GM19395 (cell line): ENCODE data around the gene DYRK3.

Experiments
- ATAC-seq: cut with Tn5 transposase; IDR thresholded peaks from one replicate; pipeline ENCODE4 v1.9.1; 2021; ENCODE audit warnings: mild to moderate bottlenecking, moderate library complexity; ENCODE audit not compliant: unreplicated experiment

Gene DYRK3

DNA sequence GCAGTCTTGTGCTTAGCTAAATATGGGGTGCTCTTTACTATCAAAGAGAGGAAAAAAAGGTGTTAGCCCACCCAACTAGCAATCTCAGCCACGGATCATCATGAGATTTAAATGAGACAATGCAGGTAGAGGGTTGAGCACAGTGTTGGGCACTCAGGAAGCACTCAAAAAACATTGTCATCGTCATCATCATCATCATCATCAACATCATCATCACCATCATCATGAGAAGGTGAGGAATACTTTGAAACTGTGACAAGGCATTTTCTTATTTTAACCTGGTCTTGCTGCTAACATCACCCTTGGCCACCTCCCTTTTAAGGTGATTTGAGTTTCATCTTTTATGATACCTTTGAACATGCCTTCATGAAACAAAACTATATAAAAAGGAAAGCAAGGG, 46.0 kb downstream of the DYRK3 start:
- ATAC-seq: no peak

DNA sequence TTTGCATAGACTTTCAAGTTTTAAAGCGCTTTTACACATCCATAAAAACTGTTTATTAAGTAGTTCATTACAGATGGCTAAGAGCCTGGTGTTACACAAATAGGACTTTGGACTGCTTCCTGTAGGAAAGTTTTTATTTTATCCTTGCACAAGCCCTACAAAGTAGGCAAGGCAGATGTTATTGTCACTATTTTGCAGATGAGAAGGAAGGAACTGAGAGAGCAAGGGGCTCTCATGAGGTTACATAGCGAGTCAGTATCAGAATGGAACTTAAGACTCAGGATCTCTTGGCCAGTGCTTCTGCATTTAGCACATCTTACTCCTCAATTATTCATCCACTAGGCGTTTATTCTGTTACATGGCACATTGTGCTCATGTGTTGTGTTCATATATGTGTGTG, 46.8 kb downstream of the DYRK3 start:
- no peak for ATAC-seq

DNA sequence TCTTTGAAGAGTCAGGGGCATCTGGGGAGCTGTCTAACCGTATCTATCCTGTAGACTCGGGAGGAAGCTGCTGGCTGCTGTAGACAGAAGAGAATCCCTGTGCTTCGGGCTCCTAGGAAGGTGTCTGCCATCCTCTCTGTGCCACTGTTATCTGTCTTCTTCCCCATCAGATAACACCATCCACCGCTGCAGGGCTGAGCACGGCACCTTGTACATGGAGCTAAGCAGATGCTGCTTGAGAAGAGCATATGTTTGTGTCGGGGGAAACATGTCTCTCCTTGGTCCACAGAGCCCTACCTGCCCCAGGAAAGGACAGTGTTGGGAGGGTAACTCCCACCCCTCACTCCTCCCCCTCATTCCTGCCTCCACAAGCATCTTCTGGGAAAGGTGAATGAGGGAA, 48.0 kb downstream of the DYRK3 start:
- no peak for ATAC-seq

DNA sequence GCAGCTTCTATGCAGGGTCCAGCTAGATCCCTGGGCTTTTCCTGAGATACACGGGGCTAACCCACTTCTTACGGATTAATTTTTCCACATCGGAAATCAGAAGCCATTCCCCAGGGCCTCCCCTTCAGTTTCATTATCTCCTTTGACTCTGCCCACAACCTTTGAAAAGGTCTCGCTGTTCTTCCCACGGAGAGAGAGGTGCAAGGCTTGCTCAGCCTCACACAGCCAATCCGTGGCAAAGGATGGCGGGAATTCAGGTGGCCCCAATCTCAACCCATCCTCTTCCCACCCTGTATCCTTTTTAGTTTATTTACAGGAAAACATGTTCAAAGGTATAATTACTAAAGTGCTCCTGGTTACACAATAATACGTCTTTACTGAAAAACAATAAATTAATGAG, 48.7 kb downstream of the DYRK3 start:
- no peak for ATAC-seq

DNA sequence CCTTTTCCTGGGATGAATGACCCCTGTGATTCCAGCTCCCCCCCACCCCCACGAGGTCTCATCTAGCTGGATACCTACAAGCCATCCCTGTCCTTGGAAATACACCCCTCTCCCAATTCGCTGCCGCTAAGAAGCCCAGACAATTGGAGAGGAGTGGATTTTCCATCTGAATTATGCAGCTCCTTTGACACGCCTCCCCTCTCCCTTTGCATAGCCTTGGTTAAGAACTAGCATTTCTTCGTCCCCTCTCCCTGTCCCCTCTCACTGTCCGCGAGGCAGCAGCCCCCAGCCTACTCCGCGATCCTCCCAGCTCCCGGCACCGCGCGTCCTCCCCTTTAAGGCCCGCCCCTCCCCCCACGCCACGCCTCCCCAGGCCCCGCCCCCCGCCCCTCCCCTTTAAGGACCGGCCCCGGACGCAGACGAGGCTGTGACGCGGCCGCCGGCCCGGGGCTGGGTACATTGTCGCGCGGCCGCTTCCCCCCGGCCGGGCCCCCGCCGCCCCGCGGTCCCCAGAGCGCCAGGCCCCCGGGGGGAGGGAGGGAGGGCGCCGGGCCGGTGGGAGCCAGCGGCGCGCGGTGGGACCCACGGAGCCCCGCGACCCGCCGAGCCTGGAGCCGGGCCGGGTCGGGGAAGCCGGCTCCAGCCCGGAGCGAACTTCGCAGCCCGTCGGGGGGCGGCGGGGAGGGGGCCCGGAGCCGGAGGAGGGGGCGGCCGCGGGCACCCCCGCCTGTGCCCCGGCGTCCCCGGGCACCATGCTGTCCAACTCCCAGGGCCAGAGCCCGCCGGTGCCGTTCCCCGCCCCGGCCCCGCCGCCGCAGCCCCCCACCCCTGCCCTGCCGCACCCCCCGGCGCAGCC, 49.4 kb downstream of the DYRK3 start, which contains the start of gene MAPKAPK2:
TSS of gene MAPKAPK2 (plus strand) at position 428 of the 856 bp plus-strand sequence. CDS start at position 753, 325 bp downstream.
- no peak for ATAC-seq

DNA sequence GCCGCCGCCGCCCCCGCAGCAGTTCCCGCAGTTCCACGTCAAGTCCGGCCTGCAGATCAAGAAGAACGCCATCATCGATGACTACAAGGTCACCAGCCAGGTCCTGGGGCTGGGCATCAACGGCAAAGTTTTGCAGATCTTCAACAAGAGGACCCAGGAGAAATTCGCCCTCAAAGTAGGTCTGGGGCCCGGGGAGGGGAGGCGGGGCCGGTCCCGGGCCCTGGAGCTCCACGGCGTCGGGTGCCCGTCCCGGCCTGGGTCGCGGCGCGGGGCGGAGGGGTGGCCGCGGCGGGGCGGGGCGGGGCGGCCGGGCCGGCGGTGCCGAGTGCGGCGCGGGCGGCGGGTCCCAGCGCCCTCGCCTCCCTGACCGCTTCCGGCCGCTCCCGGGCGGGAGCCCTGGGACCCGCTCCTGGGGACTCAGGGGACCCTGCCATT, 50.0 kb downstream of the DYRK3 start:
- no peak for ATAC-seq

DNA sequence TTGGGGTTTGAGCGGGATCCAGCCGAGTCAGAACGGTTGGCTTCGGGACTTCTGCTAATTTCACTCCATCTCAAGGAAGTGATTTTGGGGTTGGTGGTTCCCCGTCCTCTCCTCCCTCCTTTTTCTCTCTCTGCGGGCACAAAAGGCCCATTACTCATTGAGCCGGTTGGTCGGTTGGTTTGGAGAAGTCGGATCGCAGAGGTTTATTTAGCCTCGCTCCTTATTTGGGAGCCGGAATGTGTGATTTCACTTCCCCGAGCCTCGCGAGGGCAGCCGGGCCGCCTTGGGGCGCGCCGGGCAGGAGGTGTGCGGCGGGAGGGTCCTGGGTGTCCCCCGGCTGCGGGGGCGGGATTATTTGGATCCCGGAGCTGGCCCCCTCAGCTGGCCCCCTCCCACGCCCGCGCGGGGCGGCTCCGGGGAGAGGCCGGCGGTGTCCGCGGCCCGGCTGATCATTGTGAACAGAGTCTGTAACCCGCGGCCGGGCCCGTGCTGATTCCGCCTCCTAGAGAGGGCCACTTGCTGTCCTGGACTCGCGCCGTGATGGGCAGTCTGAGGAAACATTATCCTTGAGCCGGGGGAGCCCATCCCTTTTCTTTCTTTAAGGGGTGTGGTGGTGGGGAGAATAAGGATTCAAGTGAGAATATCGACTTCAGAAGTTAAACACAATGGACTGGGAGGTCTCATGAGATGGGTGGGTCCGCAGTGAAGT, 50.6 kb downstream of the DYRK3 start:
- no peak for ATAC-seq

DNA sequence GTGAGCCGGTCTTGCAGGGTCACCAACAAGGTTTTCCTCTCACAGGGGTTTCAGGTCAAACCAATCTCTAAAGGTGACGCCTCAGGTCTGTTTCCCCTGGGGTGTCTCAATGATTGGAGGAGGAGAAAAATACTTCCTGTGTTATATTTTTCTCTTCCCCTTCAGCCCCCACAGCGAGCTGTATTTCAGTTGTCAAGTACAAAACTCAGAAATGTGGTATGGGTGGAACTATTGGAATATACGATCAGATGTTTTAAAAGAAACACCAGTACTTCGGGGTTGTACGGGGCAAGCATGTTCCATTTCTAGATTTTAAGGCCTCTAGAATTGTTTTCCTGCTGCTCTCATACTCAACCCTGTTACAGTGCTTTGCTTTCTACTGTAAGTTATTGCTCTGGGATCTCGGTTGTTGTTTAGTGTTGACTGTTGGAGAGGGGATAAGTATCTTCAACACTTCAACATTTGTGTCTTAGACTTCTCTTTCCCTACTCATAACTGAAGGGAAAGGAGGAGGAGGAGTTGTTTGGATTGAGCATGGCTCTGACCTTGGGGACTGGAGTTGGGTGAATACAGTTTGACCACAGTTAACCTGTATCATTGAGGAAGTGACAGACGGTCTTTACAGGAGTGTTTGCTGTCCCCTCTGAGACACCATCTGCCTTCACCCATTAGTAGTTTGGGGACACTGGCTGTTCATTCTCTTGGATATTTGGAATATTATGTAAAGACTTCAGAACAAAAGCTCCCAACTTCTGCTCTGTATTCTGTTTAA, 51.3 kb downstream of the DYRK3 start:
- no peak for ATAC-seq

DNA sequence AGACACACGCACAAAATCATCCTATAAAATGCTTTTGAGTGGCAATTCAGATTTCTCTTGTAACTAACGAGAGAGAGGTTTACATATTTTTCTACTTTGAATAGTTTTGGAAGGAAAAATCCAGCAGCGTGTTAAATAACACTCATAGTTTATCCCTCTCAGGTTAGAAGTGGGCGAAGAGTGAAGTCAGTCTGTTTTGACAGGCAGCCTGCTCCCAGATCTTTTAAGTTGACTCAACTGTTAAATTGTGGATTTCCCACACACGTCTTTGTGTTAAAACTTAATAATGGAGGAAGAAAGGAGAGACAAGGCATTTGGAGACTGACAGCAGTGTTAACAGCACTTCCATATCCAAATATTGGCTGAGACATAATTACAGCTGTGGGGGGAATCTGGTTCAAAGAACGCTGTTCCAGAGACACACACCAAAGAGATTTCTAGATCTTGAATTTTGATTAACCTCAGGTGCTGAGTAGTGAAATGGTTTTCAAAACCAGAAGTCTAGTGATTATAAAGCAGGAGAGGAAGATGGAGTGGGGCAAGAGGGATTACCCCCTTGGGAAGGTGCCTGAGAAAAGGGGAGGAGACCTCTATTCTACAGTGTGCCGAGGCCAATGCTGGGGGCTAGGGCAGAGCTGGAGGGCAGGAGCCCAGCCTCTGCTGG, 52.0 kb downstream of the DYRK3 start:
- no peak for ATAC-seq

DNA sequence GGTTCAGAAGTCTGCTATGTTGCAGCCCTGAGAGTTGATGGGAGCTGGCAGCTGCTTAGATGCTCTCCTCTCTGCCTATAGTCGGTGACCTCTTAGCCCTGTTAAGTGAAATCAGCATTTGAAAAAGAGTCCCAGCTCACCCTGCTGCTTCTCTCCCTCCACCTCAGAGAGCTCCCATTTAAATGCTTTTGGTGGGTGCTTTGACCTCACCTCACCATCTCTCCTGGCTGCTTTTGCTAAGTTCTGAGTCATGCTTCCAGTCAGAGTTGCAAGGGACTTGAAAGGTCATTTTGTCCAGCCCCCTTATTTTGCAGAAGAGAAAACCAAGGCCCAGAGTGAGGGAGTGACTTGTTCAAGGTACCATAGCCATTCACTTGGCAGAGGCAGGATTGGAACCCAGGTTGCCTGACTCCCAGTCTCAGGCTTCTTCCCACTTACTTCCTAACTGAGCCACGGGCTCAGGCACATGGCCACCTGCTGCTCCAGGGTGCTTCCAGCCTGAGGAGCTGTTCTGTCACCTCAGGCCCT, 52.6 kb downstream of the DYRK3 start:
- no peak for ATAC-seq

DNA sequence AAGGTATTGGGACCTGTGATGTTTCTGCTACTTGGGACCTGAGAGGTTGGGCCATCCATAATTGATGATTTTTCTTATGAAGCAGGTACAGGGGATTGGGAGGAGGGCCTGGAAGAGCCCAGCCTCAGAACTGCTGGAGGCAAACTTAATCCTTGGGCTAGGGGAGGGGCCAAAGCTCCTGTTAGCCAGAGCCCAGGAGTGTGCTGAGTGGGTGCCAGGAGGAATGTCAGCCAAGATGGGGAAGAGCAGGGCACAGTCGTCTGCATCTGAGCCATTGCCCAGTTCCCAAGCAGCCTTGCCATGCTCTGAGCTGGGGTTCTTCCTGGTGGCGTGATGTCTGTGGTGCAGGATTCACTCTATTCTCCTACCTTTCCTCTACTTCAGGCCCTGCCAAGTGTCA, 55.2 kb downstream of the DYRK3 start:
- no peak for ATAC-seq

DNA sequence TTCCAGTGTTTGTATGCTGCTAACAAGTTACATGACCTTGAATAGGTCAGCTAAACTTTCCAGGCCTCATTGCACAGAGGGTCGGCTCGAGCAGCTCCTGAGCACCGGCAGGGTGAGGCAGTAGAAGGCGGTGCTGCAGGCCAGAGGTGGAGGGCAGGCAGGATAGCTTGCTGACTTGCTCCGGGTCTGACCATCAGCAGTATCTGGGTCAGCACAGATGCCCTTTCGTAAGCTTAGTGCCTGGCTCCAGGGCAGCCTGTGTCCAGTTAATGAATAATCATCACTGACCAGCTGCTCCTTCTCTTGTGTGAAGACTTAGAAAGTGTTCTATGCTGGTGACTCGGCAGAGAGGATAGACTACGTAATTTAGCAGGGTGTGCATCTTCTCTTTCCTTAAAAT, 56.3 kb downstream of the DYRK3 start:
- no peak for ATAC-seq

DNA sequence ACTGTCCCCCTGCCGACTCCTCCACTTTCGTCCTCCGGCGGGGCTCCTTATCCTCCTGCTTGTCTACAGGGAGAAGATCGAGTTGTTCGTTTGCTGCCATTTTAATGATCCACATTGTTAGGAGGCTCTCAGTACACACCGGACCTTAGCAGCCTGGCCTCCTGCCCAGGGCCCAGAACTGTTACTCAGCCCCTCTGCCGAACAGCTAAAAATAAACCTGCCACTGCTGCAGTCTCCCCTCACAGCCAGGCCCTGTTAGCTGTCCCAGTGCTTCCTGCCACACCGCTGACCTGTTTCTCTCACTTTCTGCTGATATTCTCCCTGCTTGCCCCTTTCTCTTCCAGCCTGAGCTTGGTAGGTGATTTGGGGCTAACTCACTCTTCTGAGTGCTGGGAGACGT, 57.7 kb downstream of the DYRK3 start:
- ATAC-seq: no peak

DNA sequence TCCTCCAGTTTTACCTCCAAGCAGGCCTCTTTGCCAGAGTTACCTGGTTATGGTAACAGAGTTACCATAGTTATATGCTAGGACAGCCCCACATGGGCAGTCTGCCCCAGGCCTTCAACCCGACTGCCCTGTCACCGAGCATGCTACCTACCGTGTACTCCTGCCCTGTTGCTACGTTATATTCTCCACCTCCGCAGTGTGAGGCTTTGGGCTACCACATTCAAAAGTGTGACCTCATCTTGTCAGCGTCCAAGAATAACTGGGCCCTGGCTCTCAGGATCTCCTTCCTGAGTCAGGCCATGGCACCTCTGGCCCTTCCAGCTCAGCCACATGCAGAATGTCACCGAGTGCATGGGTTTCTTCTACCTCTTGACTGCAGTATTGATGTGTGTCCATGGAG, 58.3 kb downstream of the DYRK3 start:
- no peak for ATAC-seq

DNA sequence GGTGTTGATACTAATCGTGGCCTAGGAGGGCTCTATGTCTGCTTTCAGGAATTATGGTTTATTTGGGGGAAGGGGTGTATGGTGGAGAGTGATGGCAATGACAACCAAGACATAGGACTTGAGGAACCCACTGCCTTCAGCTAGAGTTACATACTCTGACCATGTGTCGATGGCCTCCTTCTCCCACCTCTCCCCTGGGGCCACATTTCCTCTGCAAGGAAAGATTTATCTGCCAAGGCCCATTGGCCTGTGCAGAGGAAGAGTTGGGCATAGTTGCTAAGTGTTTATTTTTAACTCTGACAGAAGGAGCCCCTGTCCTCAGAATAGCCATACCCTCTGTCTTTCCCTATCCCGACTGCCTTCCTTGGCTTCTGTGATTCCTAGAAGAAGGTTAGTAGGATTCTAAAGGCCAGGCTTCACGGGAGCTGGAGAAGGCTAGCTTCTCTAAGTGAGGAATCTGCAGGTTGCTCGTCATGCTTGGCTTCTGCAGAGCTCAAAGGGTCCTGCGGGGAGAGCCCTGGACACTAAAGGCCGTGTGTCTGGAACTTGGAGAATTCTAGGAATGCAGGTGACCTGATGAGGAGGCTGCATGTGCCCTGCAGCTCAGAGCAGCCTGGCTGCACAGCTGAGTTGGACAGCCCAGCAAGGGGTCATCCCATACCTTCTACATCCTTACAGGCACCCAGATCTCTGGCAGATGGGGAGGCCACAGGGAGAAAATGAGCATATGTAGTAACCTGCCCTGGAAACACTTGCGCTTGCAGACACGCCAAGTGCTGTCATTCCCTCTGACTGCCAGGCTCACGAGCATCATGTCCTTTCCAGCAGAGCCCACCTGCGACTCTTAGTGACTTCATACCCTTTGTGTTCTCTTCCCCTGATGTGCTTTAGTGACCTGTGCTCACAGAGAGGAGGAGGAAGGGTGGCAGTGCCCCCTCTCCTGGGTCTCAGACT, 59.1 kb downstream of the DYRK3 start:
- ATAC-seq: no peak

DNA sequence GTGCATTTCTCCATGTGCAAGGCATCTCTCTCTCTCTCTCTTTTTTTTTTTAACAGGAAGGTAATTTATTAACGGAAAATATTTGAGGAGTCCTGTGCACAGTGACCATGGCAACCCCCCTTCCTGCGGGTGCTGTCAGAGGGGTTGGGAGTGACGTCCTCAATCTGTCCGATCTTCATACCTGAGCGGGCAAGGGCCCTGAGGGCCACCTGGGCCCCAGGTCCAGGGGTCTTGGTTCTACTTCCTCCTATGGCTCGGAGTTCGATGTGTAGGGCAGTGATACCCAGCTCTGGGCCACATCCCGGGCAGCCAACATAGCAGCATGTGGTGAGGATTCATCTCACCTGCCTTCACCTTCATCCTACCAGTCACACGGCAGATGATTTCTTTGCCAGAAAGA, 60.4 kb downstream of the DYRK3 start:
- no peak for ATAC-seq

DNA sequence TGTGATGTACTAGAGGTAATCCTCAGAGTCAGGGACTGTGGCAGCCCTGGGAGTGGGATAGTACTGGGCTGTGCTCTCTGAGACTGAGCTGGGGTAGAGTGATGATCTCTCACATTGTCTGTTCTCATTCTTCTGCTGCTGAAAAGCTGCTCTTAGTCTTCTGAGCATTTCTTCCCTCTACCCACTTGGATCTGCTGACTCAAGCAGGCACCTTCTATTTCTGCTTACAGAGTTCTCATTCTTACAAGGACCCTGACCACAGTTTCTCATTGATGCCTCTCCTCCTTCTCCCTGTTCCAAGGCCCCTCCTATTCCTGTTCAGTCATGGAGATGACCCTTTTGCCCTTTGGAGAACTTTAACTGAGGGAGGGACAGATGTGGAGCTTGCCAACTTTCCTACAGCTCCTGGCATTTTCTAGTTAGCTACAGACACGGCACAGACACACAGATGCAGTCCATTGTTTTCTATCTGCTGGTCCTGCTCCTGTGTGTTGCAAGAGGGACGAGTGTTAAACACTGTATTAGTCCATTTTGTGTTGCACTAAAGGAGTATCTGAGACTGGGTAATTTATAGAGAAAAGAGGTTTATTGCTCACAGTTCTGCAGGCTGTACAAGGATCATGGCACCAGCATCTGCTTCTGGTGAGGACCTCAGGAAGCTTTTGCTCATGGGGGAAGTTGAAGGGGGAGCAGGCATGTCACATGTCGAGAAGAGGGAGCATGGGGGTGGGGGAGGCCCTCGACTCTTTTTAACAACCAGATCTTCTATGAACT, 61.7 kb downstream of the DYRK3 start:
- no peak for ATAC-seq

DNA sequence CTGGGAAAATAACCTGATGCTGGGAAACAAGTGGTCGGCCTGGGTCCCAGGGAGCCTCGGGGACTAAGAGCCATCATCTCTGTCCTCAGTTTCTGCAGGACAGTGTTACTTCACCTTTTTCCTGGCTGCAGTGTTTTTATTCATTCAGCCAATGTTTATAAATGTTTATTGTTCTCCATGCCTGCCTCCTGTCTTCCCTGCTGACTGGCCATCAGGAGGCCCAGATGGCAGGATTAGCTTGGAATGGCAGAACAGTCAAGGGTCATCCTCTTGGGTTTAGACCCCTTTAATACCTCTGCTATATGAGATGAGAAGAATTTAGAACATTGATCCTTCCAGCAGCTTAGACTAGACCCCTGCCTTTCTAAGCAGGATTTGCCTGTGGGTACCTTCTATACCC, 62.7 kb downstream of the DYRK3 start:
- ATAC-seq: no peak
